Fibroblast of mammary gland (primary cell): ENCODE measurements around the gene CARTPT.

Experiments
- DNase-seq: peaks from one replicate; pipeline ENCODE4 v3.0.0-alpha.2; 2010; ENCODE audit warnings: low read depth
- H3K4me3 ChIP-seq: 2 replicates; pipeline ENCODE4 v1.5.1; 2011; ENCODE audit warnings: low read depth, mild to moderate bottlenecking, low read length, moderate library complexity; ENCODE audit not compliant: control insufficient read depth
- TF ChIP-seq, protein P1 (sequence below): conservative IDR thresholded peaks from 2 replicates; pipeline ENCODE4 v1.5.1; 2011; ENCODE audit warnings: low read depth, low read length, inconsistent platforms; ENCODE audit not compliant: control insufficient read depth, insufficient read depth

CARTPT gene

DNA sequence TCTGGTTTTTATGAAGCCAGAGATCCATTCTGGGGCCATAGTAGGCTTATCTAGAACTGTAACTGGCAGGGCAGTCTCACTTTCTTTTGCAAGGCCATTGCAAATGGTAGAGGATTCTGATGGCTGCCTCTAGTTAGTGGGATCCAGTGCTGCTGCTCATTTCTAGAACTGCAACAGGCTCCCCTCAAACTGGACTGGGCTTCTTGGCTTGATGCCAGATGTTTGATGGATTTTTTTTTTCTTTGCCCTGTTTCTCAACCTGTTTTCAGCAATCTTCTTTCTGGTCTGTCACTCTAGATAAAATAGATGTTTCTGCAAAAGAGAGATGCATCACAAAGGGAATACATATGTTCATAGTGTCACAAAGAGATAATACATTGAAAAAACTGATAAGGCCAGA is 11.9 kb downstream of the CARTPT start:
- H3K4me3 ChIP-seq = no peak overlapping the region
- TF ChIP-seq, protein P1, sequence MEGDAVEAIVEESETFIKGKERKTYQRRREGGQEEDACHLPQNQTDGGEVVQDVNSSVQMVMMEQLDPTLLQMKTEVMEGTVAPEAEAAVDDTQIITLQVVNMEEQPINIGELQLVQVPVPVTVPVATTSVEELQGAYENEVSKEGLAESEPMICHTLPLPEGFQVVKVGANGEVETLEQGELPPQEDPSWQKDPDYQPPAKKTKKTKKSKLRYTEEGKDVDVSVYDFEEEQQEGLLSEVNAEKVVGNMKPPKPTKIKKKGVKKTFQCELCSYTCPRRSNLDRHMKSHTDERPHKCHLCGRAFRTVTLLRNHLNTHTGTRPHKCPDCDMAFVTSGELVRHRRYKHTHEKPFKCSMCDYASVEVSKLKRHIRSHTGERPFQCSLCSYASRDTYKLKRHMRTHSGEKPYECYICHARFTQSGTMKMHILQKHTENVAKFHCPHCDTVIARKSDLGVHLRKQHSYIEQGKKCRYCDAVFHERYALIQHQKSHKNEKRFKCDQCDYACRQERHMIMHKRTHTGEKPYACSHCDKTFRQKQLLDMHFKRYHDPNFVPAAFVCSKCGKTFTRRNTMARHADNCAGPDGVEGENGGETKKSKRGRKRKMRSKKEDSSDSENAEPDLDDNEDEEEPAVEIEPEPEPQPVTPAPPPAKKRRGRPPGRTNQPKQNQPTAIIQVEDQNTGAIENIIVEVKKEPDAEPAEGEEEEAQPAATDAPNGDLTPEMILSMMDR = no peak
- no peak for DNase-seq

DNA sequence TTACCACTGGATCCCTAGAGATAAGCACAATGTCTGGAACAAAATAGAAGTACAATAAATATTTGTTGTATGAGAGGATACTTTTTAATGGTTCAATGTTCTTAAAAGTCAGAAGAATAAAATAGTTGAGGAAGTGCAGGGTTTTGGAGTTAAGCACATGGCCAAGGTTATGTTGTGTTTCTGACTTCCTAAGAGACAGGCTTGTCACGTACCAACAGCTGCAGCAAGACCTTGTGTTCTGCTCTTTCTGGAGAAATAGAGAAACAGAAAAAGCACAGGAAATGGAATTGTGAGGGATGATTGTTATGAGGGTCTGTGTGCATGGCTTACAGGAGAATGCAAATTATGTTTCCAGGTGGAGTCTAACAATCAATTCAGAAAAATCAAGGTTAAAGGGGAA is 12.9 kb downstream of the CARTPT start:
- no peak for DNase-seq
- TF ChIP-seq, protein P1 = no peak

DNA sequence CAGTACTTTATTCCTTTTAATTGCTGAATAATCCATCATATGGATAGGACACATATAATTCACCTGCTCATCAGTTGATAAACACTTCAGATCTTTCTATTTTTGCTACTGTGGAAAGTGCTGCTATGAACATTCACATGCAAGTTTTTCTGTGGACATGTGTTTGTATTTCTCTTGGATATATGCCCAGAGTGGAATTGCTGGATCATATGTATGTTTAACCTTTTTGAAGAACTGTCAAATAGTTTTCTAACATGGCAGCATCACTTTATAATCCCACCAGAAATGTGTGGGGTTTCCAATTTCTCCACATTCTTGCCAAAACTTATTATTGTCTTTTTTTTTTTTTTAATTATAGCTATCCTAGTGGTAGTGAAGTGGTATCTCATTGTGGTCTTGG is 15.1 kb downstream of the CARTPT start:
- H3K4me3 ChIP-seq = no peak overlapping the region
- TF ChIP-seq, protein P1 = no peak
- no peak for DNase-seq

More for the DNA sequence above, 12.9 kb downstream of the CARTPT start:
- H3K4me3 ChIP-seq = no peak overlapping the region

DNA sequence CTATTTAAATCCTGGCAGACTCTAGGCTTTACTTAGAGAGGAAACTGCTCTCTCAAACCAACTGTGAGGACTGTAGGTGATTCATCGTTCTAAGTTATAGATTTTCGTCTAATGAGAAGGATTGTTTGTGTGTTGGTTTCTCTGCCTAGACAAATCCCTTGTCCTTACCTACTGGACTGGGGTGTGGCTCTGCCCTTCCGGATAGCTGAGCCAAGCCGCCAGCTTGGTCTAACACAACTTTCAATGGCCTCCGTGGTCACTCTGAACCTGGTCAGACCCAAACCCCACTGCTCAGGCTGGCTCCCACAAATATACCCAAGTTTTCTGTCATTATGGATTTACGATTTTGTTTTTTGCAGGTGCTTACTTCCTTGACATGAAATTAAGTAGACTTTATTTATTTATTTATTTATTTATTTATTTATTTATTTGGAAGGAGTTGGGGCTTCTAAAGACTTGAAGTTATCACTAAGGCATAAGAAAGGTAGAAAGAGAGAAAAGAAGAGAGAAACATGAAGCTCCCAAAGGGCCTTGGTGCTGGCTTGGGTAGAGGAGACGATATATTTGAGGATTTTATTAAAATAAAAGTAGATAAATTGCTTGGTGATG is 19.0 kb downstream of the CARTPT start:
- H3K4me3 ChIP-seq = no peak overlapping the region
- DNase-seq = no peak
- TF ChIP-seq, protein P1 = no peak

DNA sequence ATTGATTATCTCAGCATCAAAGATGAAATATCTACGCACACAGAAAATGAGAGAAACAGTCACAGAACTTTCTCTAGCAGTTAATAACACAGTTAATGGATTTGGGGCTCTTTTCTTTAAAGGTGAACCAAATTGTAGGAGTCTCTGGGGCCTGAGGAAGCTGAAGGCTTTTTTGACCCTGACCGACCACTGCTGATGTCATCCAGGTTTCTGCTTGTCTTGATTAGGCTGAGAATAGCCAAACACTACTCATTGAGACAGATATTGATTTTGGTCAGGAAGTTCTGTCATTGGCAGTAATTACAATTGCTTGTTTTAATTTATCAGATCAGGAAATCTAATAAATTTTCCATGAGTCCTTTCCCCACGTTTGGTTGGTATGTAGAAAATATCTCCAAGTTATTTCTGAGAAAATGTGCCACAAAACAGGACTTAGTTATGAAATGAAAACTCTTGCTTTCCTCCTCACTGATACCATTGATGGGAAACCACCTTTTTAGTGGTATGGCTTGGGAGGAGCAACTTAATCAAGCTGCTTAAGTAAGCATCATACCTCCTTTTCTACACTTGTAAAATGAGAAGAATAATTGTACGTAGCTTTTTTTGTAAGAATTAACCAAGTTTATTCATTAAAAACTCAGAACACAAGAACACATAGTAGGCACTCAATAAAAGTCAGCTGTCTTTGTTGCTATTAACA is 19.7 kb downstream of the CARTPT start:
- H3K4me3 ChIP-seq = no peak overlapping the region
- TF ChIP-seq, protein P1 = no peak
- DNase-seq = no peak

DNA sequence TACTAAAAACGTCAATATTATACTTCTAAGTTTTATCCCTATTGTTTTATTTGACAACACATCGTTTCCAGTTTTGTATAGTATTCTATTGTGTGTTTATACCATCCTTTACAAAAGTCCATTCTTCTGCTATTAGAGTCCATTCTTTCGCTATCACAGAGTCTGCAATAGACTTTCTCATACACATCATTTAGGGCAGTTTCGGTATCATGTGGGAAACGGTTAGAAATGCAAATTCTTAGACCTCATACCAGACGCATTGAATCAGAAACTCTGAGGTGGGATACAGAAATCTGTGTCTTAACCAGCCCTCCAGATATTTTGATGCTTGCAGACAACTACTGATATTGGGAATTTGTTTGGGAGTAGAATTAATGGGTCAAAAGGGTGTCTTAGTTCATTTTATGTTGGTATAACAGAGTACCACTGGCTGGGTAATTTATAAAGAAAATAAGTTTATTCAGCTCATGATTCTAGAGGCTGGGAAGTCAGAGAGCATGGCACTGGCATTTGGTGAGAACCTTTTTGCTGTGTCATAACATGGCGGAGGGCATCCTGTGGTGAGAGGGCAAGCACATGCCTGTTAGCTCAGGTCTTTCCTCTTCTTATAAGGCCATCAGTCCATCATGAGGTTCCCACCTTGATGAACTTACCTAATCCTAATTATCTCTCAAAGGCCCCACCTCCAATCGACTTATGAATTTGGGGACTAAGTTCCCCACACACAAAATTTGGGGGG is 21.1 kb downstream of the CARTPT start:
- TF ChIP-seq, protein P1 = no peak
- DNase-seq = no peak
- no peak overlapping the region for H3K4me3 ChIP-seq
